Omental fat pad (tissue), 4 donors: Measurements from ENCODE around the gene HOXC10. TPM values are rescaled to one million over a fixed set of nuclear protein-coding genes. Genes with fewer than 3 reads are reported as not detected.

Source experiments
- ATAC-seq: fragments of 150-250 bp; one replicate; pipeline ENCODE4 v1.9.1; 2016; ENCODE audit warnings: mild to moderate bottlenecking, moderate library complexity; ENCODE audit not compliant: low FRiP score
- DNase-seq: peaks from one replicate; pipeline ENCODE4 v3.0.0-alpha.2; 2019; ENCODE audit warnings: low spot score
- total RNA-seq, 4 donors: library from RNA; depleted of rRNA; stranded (reverse); fragments of >200 nt; gene quantifications; one replicate each; pipeline ENCODE4 v1.1.0, GENCODE V29; 2016
- TF ChIP-seq, protein P1 (sequence below), 3 donors: fragments of 450-650 bp; IDR thresholded peaks; one replicate each; pipeline ENCODE4 v1.5.1; 2016 to 2017; ENCODE audit warnings: antibody characterized with exemption in 3 of 3, mild to moderate bottlenecking in 3 of 3, moderate library complexity in 2 of 3

HOXC10 gene
- total RNA-seq, 4 donors from 2014 or later = not detected

DNA sequence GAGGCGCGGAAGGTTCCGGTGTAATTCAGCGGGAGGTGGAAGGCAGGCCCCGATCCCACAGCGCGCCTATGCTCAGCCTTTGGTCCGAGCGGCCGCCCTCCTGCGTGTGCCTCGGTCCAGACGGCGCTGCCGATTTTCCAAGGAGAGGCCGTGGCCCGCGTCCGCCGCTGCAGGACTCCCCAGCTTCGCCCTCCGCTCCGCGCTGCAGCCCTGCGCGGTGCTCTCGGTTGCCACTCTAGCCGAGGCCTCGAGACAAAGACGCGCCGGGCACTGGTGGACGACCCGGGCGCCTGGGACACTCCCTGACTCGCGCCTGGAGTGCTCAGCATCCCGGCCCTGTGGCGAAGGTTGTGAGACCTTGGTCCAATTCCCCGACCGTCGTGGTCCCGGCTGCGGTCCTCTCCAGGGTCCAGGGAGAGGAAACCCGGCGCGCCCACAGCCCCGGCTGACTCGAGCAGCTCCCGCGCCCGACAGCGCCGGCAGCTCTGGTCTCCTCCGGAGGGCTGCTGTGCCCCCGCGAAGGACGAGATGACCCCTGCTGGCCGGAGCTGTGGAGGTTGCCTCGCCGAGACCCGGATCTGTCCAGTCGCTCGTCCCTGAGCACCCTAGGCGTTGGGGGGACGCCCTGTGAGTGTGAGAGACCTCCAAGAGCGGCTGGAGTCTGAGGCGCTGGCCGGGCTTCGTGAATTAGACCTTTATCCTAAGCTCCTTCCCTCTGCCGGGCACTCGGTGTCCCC is 23.8 kb upstream of the HOXC10 start:
- DNase-seq (no peak), ATAC-seq (no peak)
- TF ChIP-seq, protein P1, sequence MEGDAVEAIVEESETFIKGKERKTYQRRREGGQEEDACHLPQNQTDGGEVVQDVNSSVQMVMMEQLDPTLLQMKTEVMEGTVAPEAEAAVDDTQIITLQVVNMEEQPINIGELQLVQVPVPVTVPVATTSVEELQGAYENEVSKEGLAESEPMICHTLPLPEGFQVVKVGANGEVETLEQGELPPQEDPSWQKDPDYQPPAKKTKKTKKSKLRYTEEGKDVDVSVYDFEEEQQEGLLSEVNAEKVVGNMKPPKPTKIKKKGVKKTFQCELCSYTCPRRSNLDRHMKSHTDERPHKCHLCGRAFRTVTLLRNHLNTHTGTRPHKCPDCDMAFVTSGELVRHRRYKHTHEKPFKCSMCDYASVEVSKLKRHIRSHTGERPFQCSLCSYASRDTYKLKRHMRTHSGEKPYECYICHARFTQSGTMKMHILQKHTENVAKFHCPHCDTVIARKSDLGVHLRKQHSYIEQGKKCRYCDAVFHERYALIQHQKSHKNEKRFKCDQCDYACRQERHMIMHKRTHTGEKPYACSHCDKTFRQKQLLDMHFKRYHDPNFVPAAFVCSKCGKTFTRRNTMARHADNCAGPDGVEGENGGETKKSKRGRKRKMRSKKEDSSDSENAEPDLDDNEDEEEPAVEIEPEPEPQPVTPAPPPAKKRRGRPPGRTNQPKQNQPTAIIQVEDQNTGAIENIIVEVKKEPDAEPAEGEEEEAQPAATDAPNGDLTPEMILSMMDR (IDR thresholded peaks at IDR 0.05) = no peak

DNA sequence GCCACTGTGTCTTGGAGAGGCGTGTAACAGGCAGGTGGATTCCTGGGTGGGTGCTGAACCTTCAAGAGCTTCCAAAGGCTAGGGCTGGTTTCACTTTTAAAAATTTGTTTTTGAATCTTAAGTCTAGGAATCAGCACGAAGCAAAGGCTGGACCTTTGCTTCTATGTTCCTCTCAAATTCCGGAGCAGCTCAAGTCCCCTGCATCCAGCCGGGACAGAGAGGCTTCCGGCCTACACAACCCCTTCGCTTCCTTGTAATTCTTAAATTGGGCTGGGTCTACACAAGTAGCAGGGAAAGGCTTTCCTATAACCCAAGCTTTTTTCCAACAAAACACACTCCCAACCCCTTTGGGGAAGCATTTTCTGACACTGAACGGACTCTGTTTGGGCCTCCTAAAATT is 21.9 kb upstream of the HOXC10 start:
- no peak for ATAC-seq
- no peak for DNase-seq
- TF ChIP-seq, protein P1 (IDR thresholded peaks at IDR 0.05) = no peak

DNA sequence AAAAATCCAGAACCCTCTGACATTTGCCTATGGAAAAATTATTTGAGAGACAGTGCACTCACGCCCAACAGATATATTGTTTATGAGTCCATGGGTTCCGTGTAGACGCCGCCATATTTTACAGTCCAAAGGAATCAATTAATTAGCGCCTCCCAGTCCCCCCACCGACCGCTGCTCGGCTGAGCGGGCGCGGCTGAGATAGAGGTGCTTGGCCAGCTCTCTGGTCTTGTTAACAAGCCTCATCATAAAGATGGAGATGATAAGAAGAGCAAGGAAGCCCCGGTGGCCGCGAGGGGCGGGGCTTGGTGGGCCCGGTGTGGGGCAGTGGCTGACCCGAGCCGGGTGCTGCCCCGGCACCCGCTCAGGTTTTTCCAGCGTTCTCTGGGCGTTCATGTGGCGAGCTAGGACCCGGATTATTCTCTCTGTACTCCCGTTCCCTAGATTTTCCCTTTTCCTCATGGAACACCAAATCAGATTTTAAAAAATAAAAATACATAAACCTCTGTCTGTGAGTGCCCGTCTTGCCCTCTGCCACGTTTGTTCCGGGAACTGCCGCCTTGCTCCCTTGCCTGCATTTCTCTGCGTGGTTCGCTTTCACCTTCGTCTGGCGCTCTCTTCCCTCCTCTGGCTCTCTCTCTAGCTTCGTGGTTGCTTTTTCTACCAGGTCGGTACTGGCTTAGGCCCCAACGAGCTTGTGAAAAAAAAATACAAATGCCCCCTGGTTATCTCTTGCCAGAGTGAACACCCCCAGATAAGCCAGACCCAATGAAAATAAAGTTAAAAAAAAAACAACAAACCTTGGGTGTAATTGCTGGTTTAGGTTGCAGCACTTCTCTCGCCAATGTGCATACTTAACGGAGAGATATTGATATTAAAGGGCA is 21.3 kb upstream of the HOXC10 start:
- DNase-seq = no peak
- ATAC-seq = no peak
- TF ChIP-seq, protein P1 (IDR thresholded peaks at IDR 0.05) = no peak

DNA sequence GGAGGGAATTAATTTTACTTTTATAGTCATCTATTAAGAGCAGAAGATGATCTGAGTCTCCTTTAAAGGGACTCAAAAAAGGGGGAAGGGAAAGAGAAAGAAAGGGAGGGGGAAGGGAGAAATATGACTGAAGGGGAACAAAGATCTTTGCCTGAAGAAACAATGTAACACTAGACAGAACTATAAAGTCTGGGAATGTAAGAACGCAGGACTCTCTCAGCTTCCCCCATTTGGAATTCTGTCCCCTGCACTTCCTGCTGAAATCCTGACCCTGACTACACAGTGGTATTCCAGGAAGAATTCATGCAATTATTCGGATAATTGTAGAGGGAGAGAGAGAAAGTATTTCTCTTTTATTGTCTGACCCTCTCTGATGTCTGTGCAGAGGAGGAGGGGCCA is 20.6 kb upstream of the HOXC10 start:
- TF ChIP-seq, protein P1 (IDR thresholded peaks at IDR 0.05) = no peak
- DNase-seq (no peak), ATAC-seq (no peak)

DNA sequence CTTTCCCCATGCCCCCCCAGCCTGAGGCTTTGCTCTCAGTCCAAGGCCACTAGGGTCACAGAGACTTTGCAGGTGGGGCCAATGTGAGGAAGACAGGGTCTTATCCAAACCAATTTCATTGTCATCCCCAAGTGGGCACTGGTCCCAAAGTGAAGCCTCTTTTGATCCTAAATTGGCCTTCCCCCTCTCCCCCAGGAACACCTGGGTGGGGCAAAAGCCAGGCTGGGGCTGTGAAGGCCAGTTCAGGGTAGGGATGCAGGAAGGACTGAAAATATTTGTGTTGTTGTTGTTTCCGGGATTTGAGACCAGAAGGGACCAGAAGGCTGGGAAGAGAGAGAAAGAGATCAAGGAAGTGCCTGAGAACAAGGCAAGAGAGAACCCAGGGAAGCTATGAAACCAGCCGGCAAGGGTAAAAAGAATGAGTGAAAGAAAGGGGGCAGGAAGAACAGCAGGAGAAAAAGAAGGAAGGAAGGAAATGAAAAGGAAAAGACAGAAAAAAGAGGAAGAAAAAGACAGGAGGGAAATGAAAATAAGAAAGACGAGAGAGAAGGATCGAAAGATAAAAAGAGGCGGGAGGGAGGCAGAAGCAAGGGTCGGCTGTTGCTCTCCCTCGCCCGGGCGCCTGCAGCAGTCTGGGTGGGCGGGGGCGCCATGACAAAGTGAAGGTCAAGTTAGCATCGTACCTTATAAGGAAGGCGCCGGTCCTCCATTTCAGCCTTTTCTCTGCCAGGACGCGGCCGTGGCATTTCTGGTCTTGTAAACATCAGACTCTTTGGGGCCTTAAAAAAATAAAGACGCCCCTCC is 19.5 kb upstream of the HOXC10 start:
- ATAC-seq (no peak), DNase-seq (no peak)
- TF ChIP-seq, protein P1 (IDR thresholded peaks at IDR 0.05) = no peak

DNA sequence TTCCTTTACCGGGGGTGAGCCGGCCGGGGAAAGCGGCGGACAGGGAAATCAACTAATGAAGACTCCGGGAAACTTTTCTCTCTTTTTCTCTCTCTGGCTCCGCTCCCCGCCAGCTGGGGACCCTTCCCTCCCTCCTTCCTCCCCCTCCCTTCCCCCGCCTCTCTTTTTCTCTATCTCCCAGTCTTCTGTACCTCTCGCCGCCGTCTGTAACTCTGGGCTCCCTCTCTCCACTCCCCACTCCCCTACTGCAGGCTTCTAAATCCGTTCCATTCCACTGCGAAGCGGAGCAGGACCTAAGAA is 18.9 kb upstream of the HOXC10 start:
- ATAC-seq (no peak), DNase-seq (no peak)
- TF ChIP-seq, protein P1 (IDR thresholded peaks at IDR 0.05) = no peak
